A673 (cell line): ENCODE measurements around the gene DCC. TPM values are rescaled to one million over a fixed set of nuclear protein-coding genes. Genes with fewer than 3 reads are reported as not detected.

Experiments used
- BruUV-seq: library from RNA; stranded (reverse); fragments of 400-500 nt; replicated peaks from 2 replicates; lab custom pipeline; 2021; lab: Mats Ljungman, UMichigan
- CTCF ChIA-PET: fragments of 300-600 bp; sonication (Branson Sonifier 250); formaldehyde crosslinking; loops from one replicate; lab custom pipeline; 2022; ENCODE audit warnings: antibody characterized with exemption; lab: Charles Lee
- POLR2A ChIA-PET: fragments of 300-600 bp; sonication (Branson Sonifier 250); formaldehyde crosslinking; loops from one replicate; lab custom pipeline; 2022; ENCODE audit warnings: antibody characterized with exemption; ENCODE audit not compliant: low non-redundant PET; lab: Charles Lee
- DNase-seq: peaks from one replicate; pipeline ENCODE4 v3.0.0-alpha.2; 2015; ENCODE audit warnings: low spot score
- H3K27ac ChIP-seq: fragments of 200-600 bp; sonication (generic); 2 replicates; pipeline ENCODE4 v1.5.1; 2016; ENCODE audit warnings: mixed run types, low read depth, mild to moderate bottlenecking, mixed read lengths, antibody characterized with exemption, low read length; ENCODE audit not compliant: poor library complexity, severe bottlenecking
- H3K27me3 ChIP-seq: fragments of 200-600 bp; sonication (generic); replicated peaks from 2 replicates; pipeline ENCODE4 v1.6.1; 2017; ENCODE audit warnings: mixed run types, low read depth, mild to moderate bottlenecking, mixed read lengths, antibody characterized with exemption, low read length; ENCODE audit not compliant: insufficient read depth, poor library complexity
- H3K36me3 ChIP-seq: fragments of 200-600 bp; sonication (generic); 2 replicates; pipeline ENCODE4 v1.6.1; 2016; ENCODE audit warnings: mixed run types, mild to moderate bottlenecking, mixed read lengths, antibody characterized with exemption, low read length; ENCODE audit not compliant: insufficient read depth, poor library complexity, severe bottlenecking
- H3K4me1 ChIP-seq: fragments of 200-600 bp; sonication (generic); 2 replicates; pipeline ENCODE4 v1.6.1; 2017; ENCODE audit warnings: mixed run types, mild to moderate bottlenecking, mixed read lengths, antibody characterized with exemption, low read length; ENCODE audit not compliant: insufficient read depth, poor library complexity, severe bottlenecking
- H3K4me3 ChIP-seq: fragments of 200-600 bp; sonication (generic); 2 replicates; pipeline ENCODE4 v1.5.1; 2016; ENCODE audit warnings: low read depth, mixed run types, mild to moderate bottlenecking, mixed read lengths, low read length; ENCODE audit not compliant: poor library complexity, severe bottlenecking
- H3K9me3 ChIP-seq: fragments of 200-600 bp; sonication (generic); 2 replicates; pipeline ENCODE4 v1.6.1; 2016; ENCODE audit warnings: mixed run types, low read depth, mild to moderate bottlenecking, mixed read lengths, antibody characterized with exemption, low read length; ENCODE audit not compliant: poor library complexity, severe bottlenecking
- CTCF ChIP-seq: fragments of 300-800, 200-600 bp; sonication (generic); conservative IDR thresholded peaks from 2 replicates; pipeline ENCODE4 v1.5.1; 2017; ENCODE audit warnings: low read depth, mild to moderate bottlenecking, antibody characterized with exemption, low read length, moderate library complexity, mixed read lengths
- EZH2 ChIP-seq: fragments of 200-600 bp; sonication (generic); IDR thresholded peaks from 2 replicates; pipeline ENCODE4 v1.6.1; 2017; ENCODE audit warnings: borderline replicate concordance, low read depth, mild to moderate bottlenecking, mixed read lengths, antibody characterized with exemption, low read length; ENCODE audit not compliant: poor library complexity, severe bottlenecking
- intact Hi-C: fragments of 100-400 bp; cut with micrococcal nuclease; formaldehyde crosslinking; loops from one replicate; pipeline ENCODE4 v1.10.0; 2022; ENCODE audit not compliant: unreplicated experiment
- total RNA-seq: library from RNA; stranded (reverse); gene quantifications from 2 replicates; pipeline ENCODE4 v1.2.3, GENCODE V29; 2021

The DCC gene
- total RNA-seq, 1 experiment from 2014 or later: 93.0 TPM

GRCh38 chr18:52345428-52345827, 5.4 kb downstream of the DCC start:
- Histone ChIP-seq H3K27ac (peak overlapping the region; percentile 90), H3K27me3 (no peaks in the 10 kb centered on the region), H3K9me3 (no peaks in the 10 kb centered on the region), H3K4me1 (peaks cover 53% of the 10 kb centered on the region), H3K36me3 (peaks cover 6% of the 10 kb centered on the region), H3K4me3 (peak overlapping the region; percentile 96)
- POLR2A ChIA-PET: interaction anchor here (0.5 kb wide), 2 partner anchors 82 to 99 kb away, joined by 3 read pairs; no protein-coding TSS in a partner anchor
- DNase-seq: peak; percentile 57
- TF ChIP-seq CTCF: no peak
- TF ChIP-seq EZH2: no peak
- no TSS peak for BruUV-seq
- CTCF ChIA-PET: no interaction called here
- intact Hi-C loops: loop anchor here (2.0 to 10.0 kb wide), 2 partner anchors 81 to 229 kb away; no protein-coding TSS in a partner anchor

- Histone ChIP-seq H3K27me3 (no peaks in the 10 kb centered on the region), H3K27ac (peak overlapping the region; percentile 14), H3K4me3 (no peak overlapping the region), H3K36me3 (peaks cover 15% of the 10 kb centered on the region), H3K4me1 (peaks cover 58% of the 10 kb centered on the region), H3K9me3 (no peaks in the 10 kb centered on the region)
- intact Hi-C loops: loop anchor here (10.0 kb wide), 1 partner anchor 227 kb away; no protein-coding TSS in a partner anchor
- BruUV-seq: no TSS peak
- DNase-seq: peak; percentile 62
- ChIA-PET CTCF (no interaction called here), POLR2A (no interaction called here)
- TF ChIP-seq CTCF (peak; percentile 53), EZH2 (no peak)
These were observed 8.2 kb downstream of the DCC start for GRCh38 chr18:52348209-52348608.

DNA sequence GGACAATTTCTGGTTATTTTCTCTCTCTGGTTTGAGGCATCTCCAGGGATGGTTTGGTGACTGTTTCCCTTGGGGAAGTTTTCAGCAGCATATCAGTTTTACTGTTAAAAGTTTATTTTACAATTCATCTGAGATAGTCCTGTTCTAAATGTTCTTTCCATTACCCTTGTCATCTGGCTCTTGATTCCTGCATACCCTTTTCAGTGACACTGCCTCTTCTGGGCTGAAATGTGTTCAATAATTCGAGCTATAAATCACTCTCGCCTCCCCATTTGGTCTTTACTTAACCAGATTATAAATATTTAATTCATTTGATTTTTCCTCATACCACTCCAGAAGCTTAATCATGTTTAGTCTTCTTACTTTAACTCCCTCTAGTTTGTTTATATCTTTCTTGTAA, 9.5 kb downstream of the DCC start:
- intact Hi-C loops: loop anchor here (10.0 kb wide), 1 partner anchor 225 kb away; no protein-coding TSS in a partner anchor
- Histone ChIP-seq H3K27ac (peak overlapping the region; percentile 44), H3K27me3 (no peaks in the 10 kb centered on the region), H3K4me3 (no peak overlapping the region), H3K4me1 (peaks cover 69% of the 10 kb centered on the region), H3K9me3 (no peaks in the 10 kb centered on the region), H3K36me3 (peaks cover 15% of the 10 kb centered on the region)
- DNase-seq: no peak
- no TSS peak for BruUV-seq
- ChIA-PET POLR2A (interaction anchor here (0.7 kb wide), 1 partner anchor 81 kb away, joined by 3 read pairs; no protein-coding TSS in a partner anchor), CTCF (interaction anchor here (1.1 kb wide), 1 partner anchor 10 kb away, joined by 3 read pairs; the partner anchor contains the start of gene DCC)
- TF ChIP-seq CTCF (no peak), EZH2 (no peak)
